Fibroblast of mammary gland (primary cell): ENCODE data around the gene TP53BP1.

Experiments used
- DNase-seq: peaks from one replicate; pipeline ENCODE4 v3.0.0-alpha.2; 2010; ENCODE audit warnings: low read depth
- H3K4me3 ChIP-seq: 2 replicates; pipeline ENCODE4 v1.5.1; 2011; ENCODE audit warnings: low read depth, mild to moderate bottlenecking, low read length, moderate library complexity; ENCODE audit not compliant: control insufficient read depth
- TF ChIP-seq, protein P1 (sequence below): conservative IDR thresholded peaks from 2 replicates; pipeline ENCODE4 v1.5.1; 2011; ENCODE audit warnings: low read depth, low read length, inconsistent platforms; ENCODE audit not compliant: control insufficient read depth, insufficient read depth

Gene TP53BP1

DNA sequence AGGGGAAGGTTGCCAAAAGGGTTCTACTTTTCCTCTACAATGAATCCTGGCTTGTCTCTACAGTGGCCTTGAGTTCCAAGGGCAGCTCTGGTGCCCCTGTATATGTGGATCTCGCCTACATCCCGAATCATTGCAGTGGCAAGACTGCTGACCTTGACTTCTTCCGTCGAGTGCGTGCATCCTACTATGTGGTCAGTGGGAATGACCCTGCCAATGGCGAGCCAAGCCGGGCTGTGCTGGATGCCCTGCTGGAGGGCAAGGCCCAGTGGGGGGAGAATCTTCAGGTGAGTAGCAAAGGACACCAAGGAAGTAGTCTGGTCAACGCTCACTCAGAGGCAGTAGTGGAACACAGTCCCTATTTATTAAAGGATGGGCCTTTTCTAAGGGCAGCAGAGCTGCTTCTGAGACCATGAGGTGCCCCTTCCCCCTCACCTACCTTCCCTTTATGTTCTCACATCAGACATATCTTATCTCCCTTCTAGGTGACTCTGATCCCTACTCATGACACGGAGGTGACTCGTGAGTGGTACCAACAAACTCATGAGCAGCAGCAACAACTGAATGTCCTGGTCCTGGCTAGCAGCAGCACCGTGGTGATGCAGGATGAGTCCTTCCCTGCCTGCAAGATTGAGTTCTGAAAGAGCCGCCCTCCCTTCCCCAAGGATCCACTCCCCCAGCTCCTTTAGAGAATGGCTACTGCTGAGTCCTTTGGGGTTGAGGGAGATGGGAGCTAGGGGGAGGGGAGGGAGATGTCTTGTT, 36.8 kb upstream of the TP53BP1 start:
- no peak for DNase-seq
- TF ChIP-seq, protein P1, sequence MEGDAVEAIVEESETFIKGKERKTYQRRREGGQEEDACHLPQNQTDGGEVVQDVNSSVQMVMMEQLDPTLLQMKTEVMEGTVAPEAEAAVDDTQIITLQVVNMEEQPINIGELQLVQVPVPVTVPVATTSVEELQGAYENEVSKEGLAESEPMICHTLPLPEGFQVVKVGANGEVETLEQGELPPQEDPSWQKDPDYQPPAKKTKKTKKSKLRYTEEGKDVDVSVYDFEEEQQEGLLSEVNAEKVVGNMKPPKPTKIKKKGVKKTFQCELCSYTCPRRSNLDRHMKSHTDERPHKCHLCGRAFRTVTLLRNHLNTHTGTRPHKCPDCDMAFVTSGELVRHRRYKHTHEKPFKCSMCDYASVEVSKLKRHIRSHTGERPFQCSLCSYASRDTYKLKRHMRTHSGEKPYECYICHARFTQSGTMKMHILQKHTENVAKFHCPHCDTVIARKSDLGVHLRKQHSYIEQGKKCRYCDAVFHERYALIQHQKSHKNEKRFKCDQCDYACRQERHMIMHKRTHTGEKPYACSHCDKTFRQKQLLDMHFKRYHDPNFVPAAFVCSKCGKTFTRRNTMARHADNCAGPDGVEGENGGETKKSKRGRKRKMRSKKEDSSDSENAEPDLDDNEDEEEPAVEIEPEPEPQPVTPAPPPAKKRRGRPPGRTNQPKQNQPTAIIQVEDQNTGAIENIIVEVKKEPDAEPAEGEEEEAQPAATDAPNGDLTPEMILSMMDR, result no peak
- H3K4me3 ChIP-seq, result no peak overlapping the region

DNA sequence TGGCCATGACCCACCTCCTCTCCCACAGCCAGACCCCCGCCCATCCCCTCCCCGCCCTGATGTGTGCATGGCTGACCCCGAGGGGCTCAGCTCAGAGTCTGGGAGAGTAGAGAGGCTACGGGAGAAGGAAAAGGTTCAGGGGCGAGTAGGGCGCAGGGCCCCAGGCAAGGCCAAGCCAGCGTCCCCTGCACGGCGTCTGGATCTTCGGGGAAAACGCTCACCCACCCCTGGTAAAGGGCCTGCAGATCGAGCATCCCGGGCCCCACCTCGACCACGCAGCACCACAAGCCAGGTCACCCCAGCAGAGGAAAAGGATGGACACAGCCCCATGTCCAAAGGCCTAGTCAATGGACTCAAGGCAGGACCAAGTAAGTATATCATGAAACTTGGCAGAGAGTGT, 36.2 kb upstream of the TP53BP1 start:
- DNase-seq, result no peak
- H3K4me3 ChIP-seq, result no peak overlapping the region
- TF ChIP-seq, protein P1, result no peak

DNA sequence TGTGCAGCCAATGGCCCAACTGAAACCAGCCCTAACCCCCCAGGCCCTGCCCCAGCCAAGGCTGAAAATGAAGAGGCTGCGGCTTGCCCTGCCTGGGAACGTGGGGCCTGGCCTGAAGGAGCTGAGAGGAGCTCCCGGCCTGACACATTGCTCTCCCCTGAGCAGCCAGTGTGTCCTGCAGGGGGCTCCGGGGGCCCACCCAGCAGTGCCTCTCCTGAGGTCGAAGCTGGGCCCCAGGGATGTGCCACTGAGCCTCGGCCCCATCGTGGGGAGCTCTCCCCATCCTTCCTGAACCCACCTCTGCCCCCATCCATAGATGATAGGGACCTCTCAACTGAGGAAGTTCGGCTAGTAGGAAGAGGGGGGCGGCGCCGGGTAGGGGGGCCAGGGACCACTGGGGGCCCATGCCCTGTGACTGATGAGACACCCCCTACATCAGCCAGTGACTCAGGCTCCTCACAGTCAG, 35.6 kb upstream of the TP53BP1 start:
- no peak for DNase-seq
- H3K4me3 ChIP-seq, result no peak overlapping the region
- TF ChIP-seq, protein P1, result no peak

DNA sequence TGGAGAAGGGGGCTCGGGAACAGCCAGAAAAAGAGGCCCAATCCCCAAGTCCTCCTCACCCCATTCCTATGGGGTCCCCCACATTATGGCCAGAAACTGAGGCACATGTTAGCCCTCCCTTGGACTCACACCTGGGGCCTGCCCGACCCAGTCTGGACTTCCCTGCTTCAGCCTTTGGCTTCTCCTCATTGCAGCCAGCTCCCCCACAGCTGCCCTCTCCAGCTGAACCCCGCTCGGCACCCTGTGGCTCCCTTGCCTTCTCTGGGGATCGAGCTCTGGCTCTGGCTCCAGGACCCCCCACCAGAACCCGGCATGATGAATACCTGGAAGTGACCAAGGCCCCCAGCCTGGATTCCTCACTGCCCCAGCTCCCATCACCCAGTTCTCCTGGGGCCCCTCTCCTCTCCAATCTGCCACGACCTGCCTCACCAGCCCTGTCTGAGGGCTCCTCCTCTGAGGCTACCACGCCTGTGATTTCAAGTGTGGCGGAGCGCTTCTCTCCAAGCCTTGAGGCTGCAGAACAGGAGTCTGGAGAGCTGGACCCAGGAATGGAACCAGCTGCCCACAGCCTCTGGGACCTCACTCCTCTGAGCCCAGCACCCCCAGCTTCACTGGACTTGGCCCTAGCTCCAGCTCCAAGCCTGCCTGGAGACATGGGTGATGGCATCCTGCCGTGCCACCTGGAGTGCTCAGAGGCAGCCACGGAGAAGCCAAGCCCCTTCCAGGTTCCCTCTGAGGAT, 35.0 kb upstream of the TP53BP1 start:
- H3K4me3 ChIP-seq, result no peak overlapping the region
- DNase-seq, result no peak
- TF ChIP-seq, protein P1, result no peak

DNA sequence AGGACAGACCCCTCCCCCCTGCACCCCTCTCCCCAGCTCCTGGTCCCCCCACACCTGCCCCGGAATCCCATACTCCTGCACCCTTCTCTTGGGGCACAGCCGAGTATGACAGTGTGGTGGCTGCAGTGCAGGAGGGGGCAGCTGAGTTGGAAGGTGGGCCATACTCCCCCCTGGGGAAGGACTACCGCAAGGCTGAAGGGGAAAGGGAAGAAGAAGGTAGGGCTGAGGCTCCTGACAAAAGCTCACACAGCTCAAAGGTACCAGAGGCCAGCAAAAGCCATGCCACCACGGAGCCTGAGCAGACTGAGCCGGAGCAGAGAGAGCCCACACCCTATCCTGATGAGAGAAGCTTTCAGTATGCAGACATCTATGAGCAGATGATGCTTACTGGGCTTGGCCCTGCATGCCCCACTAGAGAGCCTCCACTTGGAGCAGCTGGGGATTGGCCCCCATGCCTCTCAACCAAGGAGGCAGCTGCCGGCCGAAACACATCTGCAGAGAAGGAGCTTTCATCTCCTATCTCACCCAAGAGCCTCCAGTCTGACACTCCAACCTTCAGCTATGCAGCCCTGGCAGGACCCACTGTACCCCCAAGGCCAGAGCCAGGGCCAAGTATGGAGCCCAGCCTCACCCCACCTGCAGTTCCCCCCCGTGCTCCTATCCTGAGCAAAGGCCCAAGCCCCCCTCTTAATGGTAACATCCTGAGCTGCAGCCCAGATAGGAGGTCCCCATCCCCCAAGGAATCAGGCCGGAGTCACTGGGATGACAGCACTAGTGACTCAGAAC, 34.3 kb upstream of the TP53BP1 start:
- H3K4me3 ChIP-seq, result no peak overlapping the region
- no peak for DNase-seq
- TF ChIP-seq, protein P1, result no peak

DNA sequence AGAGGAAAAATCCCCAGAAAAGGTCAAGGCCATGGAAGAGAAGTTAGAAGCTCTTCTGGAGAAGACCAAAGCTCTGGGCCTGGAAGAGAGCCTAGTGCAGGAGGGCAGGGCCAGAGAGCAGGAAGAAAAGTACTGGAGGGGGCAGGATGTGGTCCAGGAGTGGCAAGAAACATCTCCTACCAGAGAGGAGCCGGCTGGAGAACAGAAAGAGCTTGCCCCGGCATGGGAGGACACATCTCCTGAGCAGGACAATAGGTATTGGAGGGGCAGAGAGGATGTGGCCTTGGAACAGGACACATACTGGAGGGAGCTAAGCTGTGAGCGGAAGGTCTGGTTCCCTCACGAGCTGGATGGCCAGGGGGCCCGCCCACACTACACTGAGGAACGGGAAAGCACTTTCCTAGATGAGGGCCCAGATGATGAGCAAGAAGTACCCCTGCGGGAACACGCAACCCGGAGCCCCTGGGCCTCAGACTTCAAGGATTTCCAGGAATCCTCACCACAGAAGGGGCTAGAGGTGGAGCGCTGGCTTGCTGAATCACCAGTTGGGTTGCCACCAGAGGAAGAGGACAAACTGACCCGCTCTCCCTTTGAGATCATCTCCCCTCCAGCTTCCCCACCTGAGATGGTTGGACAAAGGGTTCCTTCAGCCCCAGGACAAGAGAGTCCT, 33.4 kb upstream of the TP53BP1 start:
- no peak for DNase-seq
- no peak overlapping the region for H3K4me3 ChIP-seq
- TF ChIP-seq, protein P1, result no peak
